Measurements from ENCODE around the gene CTRB1.

The CTRB1 gene

GRCh38 chr16:75273054-75273925, 54.5 kb downstream of the CTRB1 start:
- DNase-seq, result no peak

All from NCI-H510A treated with DMSO at 0.1 percent for 48 hours (cell line).